ENCODE measurements around the gene ATAD1. TPM values are rescaled to one million over a fixed set of nuclear protein-coding genes. Genes with fewer than 3 reads are reported as not detected.

ATAD1 gene
- total RNA-seq, 4 donors from 2014 or later = 27.2 to 36.3 (median 32.2) TPM

- Histone ChIP-seq H3K27me3 (no peaks in the 10 kb centered on the region), H3K4me3 (no peak overlapping the region), H3K4me1 (no peaks in the 10 kb centered on the region), H3K27ac (no peak overlapping the region), H3K9me3 (no peaks in the 10 kb centered on the region), H3K36me3 (no peaks in the 10 kb centered on the region)
- DNase-seq = no peak
- TF ChIP-seq POLR2A (IDR thresholded peaks at IDR 0.05) = no peak
- TF ChIP-seq CTCF (IDR thresholded peaks at IDR 0.05) = no peak
Observed at GRCh38 chr10:87733081-87733480, 84.9 kb downstream of the ATAD1 start.

- no peak overlapping the region for H3K4me3 ChIP-seq
- no peaks in the 10 kb centered on the region for H3K4me1 ChIP-seq
- H3K36me3 ChIP-seq = peaks cover 0 to 14% (median 0%) of the 10 kb centered on the region in 3 donors
- no peaks in the 10 kb centered on the region for H3K9me3 ChIP-seq
- H3K27me3 ChIP-seq = no peaks in the 10 kb centered on the region
- TF ChIP-seq POLR2A (IDR thresholded peaks at IDR 0.05) (no peak), CTCF (IDR thresholded peaks at IDR 0.05) (no peak)
- H3K27ac ChIP-seq = no peak overlapping the region
- DNase-seq = no peak
Observed at GRCh38 chr10:87729940-87730339, 88.1 kb downstream of the ATAD1 start.

- Histone ChIP-seq H3K27ac (no peak overlapping the region), H3K9me3 (no peaks in the 10 kb centered on the region), H3K4me1 (no peaks in the 10 kb centered on the region), H3K36me3 (peaks cover 0 to 14% (median 0%) of the 10 kb centered on the region in 3 donors), H3K27me3 (no peaks in the 10 kb centered on the region), H3K4me3 (no peak overlapping the region)
- no peak for DNase-seq
- TF ChIP-seq CTCF (IDR thresholded peaks at IDR 0.05) (no peak), POLR2A (IDR thresholded peaks at IDR 0.05) (no peak)
Observed at GRCh38 chr10:87724789-87725188, 93.2 kb downstream of the ATAD1 start.

- Histone ChIP-seq H3K36me3 (peaks cover 0 to 14% (median 0%) of the 10 kb centered on the region in 3 donors), H3K27ac (peak overlapping the region in 1 of 4 donors; percentile 25), H3K4me3 (no peak overlapping the region), H3K4me1 (no peaks in the 10 kb centered on the region), H3K9me3 (no peaks in the 10 kb centered on the region), H3K27me3 (no peaks in the 10 kb centered on the region)
- no peak for TF ChIP-seq POLR2A (IDR thresholded peaks at IDR 0.05)
- no peak for TF ChIP-seq CTCF (IDR thresholded peaks at IDR 0.05)
- DNase-seq = no peak
Observed at GRCh38 chr10:87723500-87723899, 94.5 kb downstream of the ATAD1 start.

GRCh38 chr10:87722716-87723115 lies 95.3 kb downstream of the ATAD1 start:
- Histone ChIP-seq H3K36me3 (peaks cover 0 to 13% (median 0%) of the 10 kb centered on the region in 3 donors), H3K27me3 (no peaks in the 10 kb centered on the region), H3K4me1 (no peaks in the 10 kb centered on the region), H3K9me3 (no peaks in the 10 kb centered on the region), H3K27ac (peak overlapping the region in 1 of 4 donors; percentile 25), H3K4me3 (no peak overlapping the region)
- no peak for TF ChIP-seq CTCF (IDR thresholded peaks at IDR 0.05)
- TF ChIP-seq POLR2A (IDR thresholded peaks at IDR 0.05) = no peak
- DNase-seq = no peak

- Histone ChIP-seq H3K4me1 (no peaks in the 10 kb centered on the region), H3K4me3 (no peak overlapping the region), H3K27me3 (no peaks in the 10 kb centered on the region), H3K9me3 (no peaks in the 10 kb centered on the region), H3K36me3 (peaks cover 0 to 4% (median 0%) of the 10 kb centered on the region in 3 donors), H3K27ac (no peak overlapping the region)
- DNase-seq = no peak
- TF ChIP-seq CTCF (IDR thresholded peaks at IDR 0.05) = no peak
- no peak for TF ChIP-seq POLR2A (IDR thresholded peaks at IDR 0.05)
Observed at GRCh38 chr10:87721781-87722180, 96.2 kb downstream of the ATAD1 start.

All from Peyer's patch (tissue), 4 donors.